Kidney tubule cell (primary cell): ENCODE measurements around the gene AQP1.

Source experiments
- DNase-seq: peaks from one replicate; pipeline ENCODE4 v3.0.0-alpha.2; 2018; ENCODE audit warnings: low spot score

The AQP1 gene

DNA sequence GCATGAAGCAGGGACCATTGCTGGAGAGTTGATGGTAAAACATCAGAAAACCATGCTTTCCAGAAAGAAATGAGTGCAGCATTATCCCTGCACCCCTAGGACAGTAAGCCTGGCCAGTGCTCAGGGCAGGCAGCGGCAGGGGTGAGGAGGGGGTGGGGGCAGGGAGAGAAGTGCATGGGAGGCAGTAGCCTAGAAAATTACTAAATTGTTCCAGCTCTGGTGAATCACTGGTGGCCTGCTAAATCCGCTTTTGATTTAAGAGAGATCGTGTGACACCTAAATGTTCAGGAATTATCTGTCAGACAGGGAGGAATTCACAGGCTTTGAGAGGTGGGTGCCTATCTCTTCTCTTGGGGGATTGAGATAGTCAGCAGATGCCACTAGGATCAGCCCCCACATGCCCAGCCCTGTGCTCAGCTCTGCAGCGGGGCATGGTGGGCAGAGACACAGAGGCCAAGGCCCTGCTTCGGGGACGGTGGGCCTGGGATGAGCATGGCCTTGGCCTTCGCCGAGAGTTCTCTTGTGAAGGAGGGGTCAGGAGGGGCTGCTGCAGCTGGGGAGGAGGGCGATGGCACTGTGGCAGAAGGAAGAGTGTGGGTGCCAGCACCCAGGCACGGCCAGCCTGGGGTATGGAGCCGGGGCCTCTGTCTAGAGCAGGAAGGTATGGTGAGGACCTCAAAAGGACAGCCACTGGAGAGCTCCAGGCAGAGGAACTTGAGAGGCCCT, 5.0 kb upstream of the AQP1 start:
- DNase-seq, result peak; percentile 48

GRCh38 chr7:30907527-30908267, 4.0 kb upstream of the AQP1 start:
- no peak for DNase-seq

- DNase-seq, result no peak
Measured at GRCh38 chr7:30908681-30909080, 3.0 kb upstream of the AQP1 start.

GRCh38 chr7:30909431-30909830, 2.2 kb upstream of the AQP1 start:
- DNase-seq, result no peak

DNA sequence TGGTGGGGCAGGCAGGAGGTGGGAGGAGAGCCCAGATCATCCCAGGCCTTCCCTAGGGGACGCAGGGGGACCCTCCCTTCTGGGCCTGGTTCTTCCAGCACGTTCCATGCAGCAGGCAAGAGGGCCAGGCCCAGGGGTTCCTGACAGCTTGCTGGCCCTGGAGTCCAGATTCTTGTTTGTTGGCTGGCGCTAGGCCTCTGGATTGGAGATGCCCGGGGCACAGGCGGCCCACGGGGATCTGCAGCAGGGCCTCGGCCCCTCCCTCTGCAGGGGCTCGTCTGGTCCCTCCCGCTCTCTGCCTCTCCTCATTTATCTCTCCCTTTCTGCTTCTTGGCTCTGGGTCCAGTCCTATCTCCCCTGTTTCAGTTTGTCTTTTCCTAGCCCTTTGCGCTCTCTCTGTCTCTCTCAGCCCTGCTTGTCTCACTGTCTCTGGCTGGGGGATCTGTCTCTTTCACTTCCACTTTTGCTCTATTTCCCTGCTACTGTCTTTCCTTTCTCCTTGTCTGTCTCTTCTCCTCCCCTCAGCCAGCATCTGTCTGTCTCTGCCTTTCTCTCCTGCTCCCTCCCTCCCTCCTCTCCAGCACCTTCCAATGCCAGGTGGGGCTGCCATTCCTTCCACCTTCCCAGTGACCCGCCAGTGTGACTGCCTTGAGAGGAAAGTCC, 1.1 kb upstream of the AQP1 start:
- no peak for DNase-seq

DNA sequence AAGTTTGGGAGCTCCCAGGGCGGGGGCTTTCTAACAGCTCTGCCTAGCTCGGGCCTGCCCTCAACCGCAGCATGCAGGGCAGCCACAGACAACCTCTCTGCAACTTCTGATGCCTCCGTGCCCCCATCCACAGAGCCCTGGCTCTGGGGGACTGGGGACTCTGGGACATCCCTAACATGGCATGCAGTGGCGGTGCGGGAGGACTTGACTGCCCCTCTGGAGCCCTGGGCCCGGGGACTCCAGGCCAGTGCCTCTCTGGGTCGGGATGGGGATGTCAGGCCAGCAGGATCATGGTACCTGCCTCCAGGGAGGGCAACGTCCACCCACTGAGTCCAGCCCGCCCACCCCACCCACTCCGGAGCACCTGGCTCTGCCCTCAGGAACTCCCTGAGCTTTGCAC, 520 bp upstream of the AQP1 start:
- no peak for DNase-seq

- no peak for DNase-seq
Measured at GRCh38 chr7:30912021-30912730, 523 bp downstream of the AQP1 start.

- no peak for DNase-seq
Measured at GRCh38 chr7:30912731-30912985, 1.0 kb downstream of the AQP1 start.

DNA sequence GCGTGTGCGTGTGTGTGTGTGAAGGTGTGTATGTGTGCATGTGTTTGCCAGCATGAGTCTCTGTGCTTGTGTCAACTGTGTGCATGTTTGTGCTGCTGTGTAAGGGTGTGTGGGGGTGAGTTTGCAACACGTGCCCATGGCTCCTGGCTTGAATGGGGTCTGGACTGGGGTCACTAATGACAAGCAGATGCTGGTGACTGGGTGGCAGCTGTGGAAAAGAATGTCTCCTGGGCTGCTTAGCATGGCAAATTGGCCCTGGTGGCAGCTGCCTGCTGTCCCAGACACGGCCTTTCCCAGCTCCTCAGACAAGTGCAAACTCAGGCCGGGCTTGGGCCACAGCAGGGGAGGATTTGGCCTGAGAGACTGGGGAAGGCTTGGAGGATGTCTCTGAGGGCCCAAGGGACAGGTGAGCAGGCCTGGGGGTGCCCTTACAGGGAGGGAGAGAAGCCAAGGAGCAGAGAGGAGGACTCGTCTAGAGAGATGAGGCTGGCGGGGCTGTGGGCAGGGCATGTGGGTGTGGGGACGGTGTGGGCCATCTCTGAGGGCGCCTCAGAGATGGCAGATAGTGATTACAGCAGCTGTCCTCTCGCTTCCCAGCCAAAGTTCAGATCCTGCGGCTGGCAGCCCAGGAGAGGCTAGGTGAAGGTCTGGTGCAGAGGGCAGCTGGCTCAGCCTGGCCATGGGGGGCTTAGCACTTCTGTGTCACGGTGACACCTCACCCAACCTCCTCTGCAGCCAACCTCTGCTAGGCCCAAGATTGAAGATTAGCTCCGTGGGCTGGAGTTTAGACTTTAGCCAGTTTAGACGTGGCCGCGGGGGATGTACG, 1.5 kb downstream of the AQP1 start:
- no peak for DNase-seq

- no peak for DNase-seq
Measured at GRCh38 chr7:30913821-30914515, 2.3 kb downstream of the AQP1 start.

DNA sequence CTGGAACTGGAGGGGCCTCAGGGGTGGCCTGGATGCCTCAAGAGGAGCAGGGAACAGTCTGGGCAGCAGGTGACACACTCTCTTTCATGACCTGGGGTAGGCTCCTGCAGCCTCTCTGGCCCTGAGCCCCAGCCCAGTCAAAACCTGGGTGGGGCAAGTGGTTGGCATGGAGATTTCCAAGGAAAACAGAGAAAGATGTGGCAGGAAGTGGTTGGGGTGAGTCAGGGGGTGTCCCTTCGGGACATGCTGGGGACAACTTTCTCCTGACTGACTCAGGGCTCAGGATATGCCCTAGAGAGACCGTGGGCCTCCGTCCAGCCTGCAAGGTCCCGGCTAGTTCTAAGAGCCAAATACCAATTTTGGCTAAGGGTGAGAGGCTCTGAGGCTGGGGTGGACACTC, 2.9 kb downstream of the AQP1 start:
- peak; percentile 92 for DNase-seq

DNA sequence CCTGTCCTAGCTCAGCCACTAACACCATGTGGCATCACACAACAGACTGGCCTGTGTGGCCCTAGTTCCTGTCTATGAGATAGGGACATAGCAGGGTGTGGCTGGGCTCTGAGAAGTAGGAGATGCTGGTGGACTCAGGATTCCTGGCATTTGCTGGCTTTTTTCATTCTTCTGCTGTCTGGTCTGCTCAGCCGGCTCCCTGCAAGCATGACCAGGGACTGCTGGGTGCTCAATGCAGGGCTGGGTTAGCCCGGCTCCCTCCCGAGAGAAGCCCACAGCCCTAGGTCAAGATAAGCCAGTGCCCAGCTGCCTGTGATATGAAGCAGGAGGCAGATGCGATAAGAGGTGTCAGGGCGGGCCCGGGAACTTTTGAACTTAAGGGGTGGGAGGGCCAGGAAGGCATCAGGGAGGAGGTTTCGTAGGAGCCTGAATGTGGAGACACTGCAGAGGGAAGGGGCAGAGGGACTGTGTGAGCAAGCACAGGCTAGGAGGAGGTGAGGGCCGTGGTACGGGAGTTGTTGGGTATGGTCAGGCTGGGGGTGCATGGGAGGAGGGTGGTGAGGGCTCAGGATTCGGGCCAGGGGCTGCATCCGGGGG, 3.5 kb downstream of the AQP1 start:
- peak; percentile 43 for DNase-seq

- no peak for DNase-seq
Measured at GRCh38 chr7:30915751-30916150, 4.1 kb downstream of the AQP1 start.

- no peak for DNase-seq
Measured at GRCh38 chr7:30916255-30916654, 4.6 kb downstream of the AQP1 start.

DNA sequence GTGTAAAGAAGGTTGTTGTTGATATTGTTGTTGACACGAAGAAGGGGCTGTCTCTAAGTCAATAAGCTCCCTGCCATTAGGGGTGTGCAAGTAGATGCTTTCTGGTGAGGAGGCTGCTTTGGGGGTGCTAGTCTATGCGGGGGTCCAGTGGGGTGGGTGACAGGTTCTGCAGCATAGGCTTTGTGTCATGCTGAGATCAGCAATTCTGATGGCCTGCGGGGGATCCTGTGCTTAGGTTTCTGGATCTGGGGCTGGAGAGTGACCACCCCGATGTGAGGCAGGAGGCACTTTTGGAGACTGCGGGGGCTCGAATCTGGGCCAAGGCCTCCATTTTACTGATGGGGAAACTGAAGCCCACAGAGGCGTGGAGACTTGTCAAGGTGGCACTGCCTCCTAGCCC, 5.1 kb downstream of the AQP1 start:
- no peak for DNase-seq

GRCh38 chr7:30917216-30917893, 5.7 kb downstream of the AQP1 start:
- DNase-seq, result no peak

DNA sequence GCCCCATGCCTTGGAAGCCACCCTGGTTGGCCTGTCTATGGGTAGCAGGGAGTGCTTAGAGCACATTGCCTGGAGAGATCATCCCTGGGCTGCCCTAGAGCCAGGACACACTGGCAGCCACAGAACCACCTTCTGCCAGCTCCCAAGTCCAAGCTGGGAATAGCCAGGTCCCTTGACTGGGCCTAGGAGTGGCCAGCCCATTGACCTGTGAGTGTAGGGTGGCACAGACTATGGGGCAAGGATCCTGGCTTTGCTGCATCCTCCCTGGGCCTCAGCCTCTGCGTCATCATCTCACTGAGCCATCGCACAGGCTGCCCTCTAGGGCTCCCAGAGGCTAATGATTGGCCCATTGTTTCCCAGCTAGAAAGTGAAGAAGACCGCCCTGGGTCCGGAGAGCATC, 7.0 kb downstream of the AQP1 start:
- DNase-seq, result peak; percentile 59

DNA sequence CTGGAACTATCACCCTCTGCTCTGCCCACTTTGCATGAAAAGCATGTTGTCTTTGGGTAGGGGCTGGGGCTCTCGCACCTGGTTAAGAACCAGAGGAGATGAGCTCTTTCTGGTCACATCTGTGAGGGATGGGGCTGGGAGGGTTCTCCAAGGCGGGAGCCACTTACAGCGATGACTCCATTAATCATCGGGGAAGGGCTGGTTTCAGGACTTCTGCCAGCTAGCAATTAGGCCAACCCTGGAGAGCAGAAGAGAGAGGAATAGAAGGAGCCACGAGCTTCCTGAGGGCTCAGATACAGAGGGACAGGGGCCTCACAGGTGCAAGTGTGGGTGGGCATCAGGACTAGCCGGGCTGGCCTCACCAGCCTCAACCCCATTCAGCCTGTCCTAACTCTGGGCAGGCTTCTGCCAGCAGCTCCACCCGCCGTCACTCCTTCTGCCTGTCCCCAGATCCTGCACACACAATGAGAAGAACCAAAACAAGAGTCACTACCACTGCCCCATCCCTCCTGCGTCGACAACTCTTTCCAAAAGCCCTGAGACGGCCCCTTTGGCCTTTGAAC, 8.4 kb downstream of the AQP1 start:
- DNase-seq, result no peak

GRCh38 chr7:30920584-30921539, 9.2 kb downstream of the AQP1 start:
- DNase-seq, result peak; percentile 68
